Progenitor cell of endocrine pancreas (in vitro differentiated cells): ENCODE results near the gene SLC9C1. TPM values are rescaled to one million over a fixed set of nuclear protein-coding genes. Genes with fewer than 3 reads are reported as not detected.

Experiments used
- DNase-seq: peaks from one replicate; pipeline ENCODE4 v3.0.0; 2021; ENCODE audit warnings: low spot score; ENCODE audit not compliant: unreplicated experiment
- H3K27ac Mint-ChIP-seq: 2 replicates; pipeline ENCODE4 v1.8.0; 2021; ENCODE audit warnings: mild to moderate bottlenecking, moderate library complexity, mixed read lengths
- H3K27me3 Mint-ChIP-seq: 2 replicates; pipeline ENCODE4 v1.8.0; 2021; ENCODE audit warnings: mixed read lengths
- H3K36me3 Mint-ChIP-seq: 2 replicates; pipeline ENCODE4 v1.8.0; 2022; ENCODE audit warnings: mixed read lengths; ENCODE audit not compliant: insufficient read depth
- H3K4me1 Mint-ChIP-seq: 2 replicates; pipeline ENCODE4 v1.8.0; 2021; ENCODE audit warnings: low read depth, mixed read lengths
- H3K4me3 Mint-ChIP-seq: 2 replicates; pipeline ENCODE4 v1.8.0; 2021; ENCODE audit warnings: low read depth, mild to moderate bottlenecking, moderate library complexity, mixed read lengths
- H3K9me3 Mint-ChIP-seq: 2 replicates; pipeline ENCODE4 v1.8.0; 2021; ENCODE audit warnings: low read depth, mixed read lengths
- total RNA-seq: library from RNA; stranded (reverse); gene quantifications from 2 replicates; pipeline ENCODE4 v1.2.1, GENCODE V29; 2021
- TF ChIP-seq, protein P1 (sequence below): fragments of 200-600 bp; sonication (generic); IDR thresholded peaks from one replicate; pipeline ENCODE4 v1.5.0; 2021; ENCODE audit warnings: antibody characterized with exemption, mild to moderate bottlenecking; ENCODE audit not compliant: unreplicated experiment

SLC9C1 gene
- total RNA-seq, 1 donor from 2014 or later, result 1.5 TPM

- Mint-ChIP-seq H3K27ac (no peak overlapping the region), H3K4me1 (no peaks in the 10 kb centered on the region), H3K27me3 (no peaks in the 10 kb centered on the region), H3K36me3 (peaks cover 10% of the 10 kb centered on the region), H3K4me3 (no peak overlapping the region), H3K9me3 (peaks cover 30% of the 10 kb centered on the region)
- DNase-seq, result no peak
- TF ChIP-seq, protein P1, sequence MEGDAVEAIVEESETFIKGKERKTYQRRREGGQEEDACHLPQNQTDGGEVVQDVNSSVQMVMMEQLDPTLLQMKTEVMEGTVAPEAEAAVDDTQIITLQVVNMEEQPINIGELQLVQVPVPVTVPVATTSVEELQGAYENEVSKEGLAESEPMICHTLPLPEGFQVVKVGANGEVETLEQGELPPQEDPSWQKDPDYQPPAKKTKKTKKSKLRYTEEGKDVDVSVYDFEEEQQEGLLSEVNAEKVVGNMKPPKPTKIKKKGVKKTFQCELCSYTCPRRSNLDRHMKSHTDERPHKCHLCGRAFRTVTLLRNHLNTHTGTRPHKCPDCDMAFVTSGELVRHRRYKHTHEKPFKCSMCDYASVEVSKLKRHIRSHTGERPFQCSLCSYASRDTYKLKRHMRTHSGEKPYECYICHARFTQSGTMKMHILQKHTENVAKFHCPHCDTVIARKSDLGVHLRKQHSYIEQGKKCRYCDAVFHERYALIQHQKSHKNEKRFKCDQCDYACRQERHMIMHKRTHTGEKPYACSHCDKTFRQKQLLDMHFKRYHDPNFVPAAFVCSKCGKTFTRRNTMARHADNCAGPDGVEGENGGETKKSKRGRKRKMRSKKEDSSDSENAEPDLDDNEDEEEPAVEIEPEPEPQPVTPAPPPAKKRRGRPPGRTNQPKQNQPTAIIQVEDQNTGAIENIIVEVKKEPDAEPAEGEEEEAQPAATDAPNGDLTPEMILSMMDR, result no peak
Measured at GRCh38 chr3:112143251-112143650, 150.8 kb downstream of the SLC9C1 start.

DNA sequence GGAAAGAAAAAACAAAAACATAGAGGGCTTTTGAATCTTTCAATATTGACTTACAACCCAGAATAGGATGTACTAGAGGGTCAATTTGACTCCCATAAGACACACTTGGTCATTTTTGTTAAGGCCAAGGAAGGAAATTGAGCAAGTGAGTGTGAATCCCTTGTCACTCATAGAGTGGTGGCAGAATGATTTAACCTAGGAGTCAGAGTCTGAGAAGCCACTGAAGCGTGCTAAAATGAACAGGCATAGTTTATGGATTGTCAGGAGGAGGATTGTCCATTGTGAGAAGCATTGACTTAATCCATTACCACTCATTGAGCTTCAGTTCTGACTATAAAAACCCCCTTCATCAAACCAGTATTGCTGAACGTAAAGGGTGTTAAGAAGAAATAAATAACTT, 152.7 kb downstream of the SLC9C1 start:
- no peak for DNase-seq
- H3K9me3 Mint-ChIP-seq, result peaks cover 13% of the 10 kb centered on the region

DNA sequence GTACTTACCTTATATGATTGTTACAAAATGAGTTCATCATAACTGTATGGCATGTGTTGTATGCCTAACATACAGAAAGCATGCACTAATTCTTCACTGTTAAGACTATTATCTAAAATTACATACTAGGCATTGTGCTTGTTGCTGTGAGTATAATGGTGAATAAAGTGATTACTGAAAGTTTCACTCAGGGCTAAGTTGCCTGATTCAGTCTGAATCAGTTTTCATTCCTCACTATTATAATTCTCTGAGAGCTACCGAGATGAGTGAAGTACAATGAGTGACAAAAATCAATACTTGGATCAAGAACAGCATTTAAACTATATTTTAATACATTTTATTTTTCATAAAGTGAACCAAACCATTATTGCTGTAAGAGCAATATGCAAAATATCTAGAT, 153.4 kb downstream of the SLC9C1 start:
- Mint-ChIP-seq H3K27ac (no peak overlapping the region), H3K4me1 (peaks cover 16% of the 10 kb centered on the region), H3K36me3 (peaks cover 3% of the 10 kb centered on the region), H3K4me3 (no peak overlapping the region), H3K9me3 (peaks cover 13% of the 10 kb centered on the region), H3K27me3 (no peaks in the 10 kb centered on the region)
- DNase-seq, result no peak
- TF ChIP-seq, protein P1, result no peak

More for the DNA sequence above, 152.7 kb downstream of the SLC9C1 start:
- Mint-ChIP-seq H3K4me3 (no peak overlapping the region), H3K36me3 (peaks cover 3% of the 10 kb centered on the region), H3K27me3 (no peaks in the 10 kb centered on the region), H3K4me1 (peaks cover 10% of the 10 kb centered on the region), H3K27ac (no peak overlapping the region)
- TF ChIP-seq, protein P1, result no peak

DNA sequence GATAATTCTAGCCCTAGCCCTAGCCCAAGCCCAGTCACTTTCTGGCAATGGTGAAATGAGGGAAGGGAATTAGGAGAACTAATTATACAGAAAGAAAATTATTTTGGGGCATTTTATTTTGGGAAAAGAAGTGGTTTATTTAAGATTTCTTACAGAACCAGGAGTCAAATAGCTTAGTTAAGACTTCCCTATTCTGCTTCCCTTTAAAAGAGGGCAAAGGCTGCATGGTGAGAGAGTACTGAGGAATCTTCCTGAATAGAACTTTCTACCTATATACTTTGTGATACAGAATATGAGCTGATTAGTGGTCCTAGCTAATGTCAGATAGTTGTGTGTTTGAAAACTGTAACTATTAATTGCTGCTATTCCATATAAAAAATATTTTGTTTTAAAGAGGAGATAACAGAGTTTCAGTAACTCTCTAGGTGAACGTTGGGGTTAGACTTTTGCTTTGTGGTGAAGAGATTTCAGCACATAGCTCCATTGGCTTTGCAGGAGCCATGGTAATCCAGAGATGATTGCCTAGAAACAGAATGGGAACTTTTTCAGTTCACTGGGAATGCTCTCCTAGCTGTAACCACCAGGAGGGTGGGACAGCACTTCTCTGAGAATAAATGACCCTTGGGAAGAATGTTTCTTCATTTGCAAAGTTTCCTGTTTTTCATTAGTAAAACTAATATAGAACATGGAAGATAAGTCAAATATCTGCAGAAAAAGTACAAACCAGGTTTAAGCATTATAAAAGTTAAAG, 155.6 kb downstream of the SLC9C1 start:
- Mint-ChIP-seq H3K4me3 (no peak overlapping the region), H3K27me3 (no peaks in the 10 kb centered on the region), H3K9me3 (peaks cover 3% of the 10 kb centered on the region), H3K4me1 (peaks cover 26% of the 10 kb centered on the region), H3K27ac (no peak overlapping the region), H3K36me3 (no peaks in the 10 kb centered on the region)
- DNase-seq, result no peak
- TF ChIP-seq, protein P1, result no peak

GRCh38 chr3:112137781-112138180, 156.2 kb downstream of the SLC9C1 start:
- Mint-ChIP-seq H3K27ac (no peak overlapping the region), H3K4me3 (no peak overlapping the region), H3K9me3 (no peaks in the 10 kb centered on the region), H3K36me3 (no peaks in the 10 kb centered on the region), H3K4me1 (peaks cover 26% of the 10 kb centered on the region), H3K27me3 (no peaks in the 10 kb centered on the region)
- TF ChIP-seq, protein P1, result no peak
- no peak for DNase-seq
